ENCODE results near the gene BCL6. TPM values are rescaled to one million over a fixed set of nuclear protein-coding genes. Genes with fewer than 3 reads are reported as not detected.
A peak's percentile ranks its signal among the peaks of the same experiment; 100 is the strongest.

Gene BCL6
- total RNA-seq, result 10 to 100 TPM; 30.4 to 33.4 TPM

DNA sequence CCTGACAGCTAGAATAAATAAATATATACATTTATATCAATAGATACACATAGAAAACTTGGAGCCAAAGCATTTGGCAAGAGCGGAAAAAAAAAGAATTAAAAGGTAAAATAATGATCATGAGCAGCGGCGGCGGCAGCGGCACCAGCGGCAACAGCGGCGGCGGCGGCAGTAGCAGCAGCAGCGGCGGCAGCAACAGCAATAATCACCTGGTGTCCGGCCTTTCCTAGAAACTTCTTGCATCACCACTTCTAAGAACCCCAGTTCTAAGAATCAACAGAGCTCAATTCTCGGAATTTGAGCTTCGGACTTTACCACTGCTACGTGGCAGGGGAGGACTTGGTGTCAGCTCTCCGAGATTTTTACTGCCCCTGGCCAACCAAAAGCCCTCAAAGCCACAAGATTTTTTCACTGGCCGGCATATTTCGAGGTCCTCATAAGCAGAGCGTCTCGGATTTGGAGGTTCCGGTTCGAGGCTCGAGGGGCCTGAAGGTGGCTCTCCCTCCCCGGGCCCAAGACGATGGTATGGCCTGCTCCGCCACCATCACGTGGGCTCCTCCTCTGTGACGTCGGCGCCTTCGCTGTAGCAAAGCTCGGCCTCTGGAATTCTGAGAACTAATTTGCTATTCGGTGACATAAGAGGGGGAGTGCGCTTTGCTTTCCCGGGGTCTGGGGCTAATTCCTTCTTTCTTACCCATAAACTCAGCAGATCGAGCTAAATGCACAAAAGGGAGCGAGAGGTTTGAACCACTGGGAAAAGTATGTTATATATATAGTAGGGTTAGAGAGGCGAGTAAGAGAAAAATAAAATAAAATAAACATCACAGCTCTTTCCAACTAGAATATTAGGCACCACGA is at the start of gene BCL6:
Gene BCL6 (minus strand): TSS at position 268 of the 858 bp plus-strand sequence. CDS start 11,775 bp downstream, outside the sequence.
- Mint-ChIP-seq H3K9me3 (no peaks in the 10 kb centered on the region), H3K27ac (peak within 1 kb of the TSS; percentile 99), H3K36me3 (ENCODE audit: low read depth) (peaks cover 24% of the 10 kb centered on the region), H3K27me3 (no peaks in the 10 kb centered on the region), H3K4me1 (peaks cover 56% of the 10 kb centered on the region), H3K4me3 (peak within 1 kb of the TSS; percentile 89)
- ChIA-PET CTCF (interaction anchor here (0.9 to 5.2 kb wide), 18 partner anchors 9 to 1376 kb away, joined by 3 to 79 read pairs (median 5); partner anchors contain the start of gene RTP4), POLR2A (interaction anchor here (0.6 to 9.2 kb wide), 55 partner anchors 11 to 1451 kb away, joined by 3 to 251 read pairs (median 4); partner anchors contain the start of genes LPP and RPL39L)
- DNase-seq, result peak; percentile 91

DNA sequence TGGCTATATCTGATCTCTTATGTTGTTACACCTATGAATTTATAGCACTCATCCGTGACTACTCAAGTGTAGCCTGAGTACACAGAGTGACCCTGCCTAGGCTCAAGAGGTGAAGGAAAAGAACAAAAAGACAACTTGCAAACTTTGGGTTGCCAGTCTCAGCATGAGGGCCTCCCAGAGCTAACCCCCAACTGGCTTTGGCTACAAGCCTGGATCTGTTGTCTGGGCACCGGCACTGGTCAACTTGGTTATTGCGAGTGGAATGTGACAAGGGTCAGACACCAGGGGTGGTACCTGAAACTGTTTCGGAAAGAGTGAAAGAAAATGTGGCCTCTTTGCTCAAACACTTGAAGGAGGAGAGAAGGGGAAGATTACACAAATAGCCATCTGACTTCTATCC is 49.5 kb upstream of the BCL6 start:
- Mint-ChIP-seq H3K27ac (no peak overlapping the region), H3K36me3 (ENCODE audit: low read depth) (peaks cover 61% of the 10 kb centered on the region), H3K4me3 (no peak overlapping the region), H3K4me1 (peaks cover 44% of the 10 kb centered on the region), H3K9me3 (peaks cover 19% of the 10 kb centered on the region), H3K27me3 (no peaks in the 10 kb centered on the region)
- ChIA-PET POLR2A (no interaction called here), CTCF (interaction anchor here (1.3 kb wide), 1 partner anchor 9 kb away, joined by 3 read pairs; no protein-coding TSS in a partner anchor)
- DNase-seq, result no peak

DNA sequence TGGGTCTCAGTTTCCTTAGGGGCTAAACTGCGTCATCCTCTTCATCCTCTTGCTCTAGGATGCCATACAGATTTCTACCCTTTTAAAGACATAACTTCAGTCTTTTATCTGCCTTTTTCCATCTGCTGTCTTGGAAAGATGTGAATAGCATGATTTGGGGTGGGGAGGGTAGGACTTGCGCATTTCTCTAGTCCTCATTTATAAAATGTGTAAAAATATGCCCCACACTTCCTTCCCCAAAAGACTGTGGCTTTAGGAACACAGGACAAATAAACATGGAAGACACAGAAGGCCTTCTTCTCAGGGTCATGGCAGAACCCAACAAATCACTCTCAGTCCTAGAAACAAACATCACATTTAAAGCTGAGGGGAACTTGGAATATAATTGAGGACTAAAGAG is 48.4 kb upstream of the BCL6 start:
- Mint-ChIP-seq H3K4me1 (peaks cover 39% of the 10 kb centered on the region), H3K27ac (no peak overlapping the region), H3K36me3 (ENCODE audit: low read depth) (peaks cover 64% of the 10 kb centered on the region), H3K9me3 (peaks cover 19% of the 10 kb centered on the region), H3K27me3 (no peaks in the 10 kb centered on the region), H3K4me3 (no peak overlapping the region)
- POLR2A ChIA-PET, result interaction anchor here (0.9 kb wide), 1 partner anchor 10 kb away, joined by 3 read pairs; no protein-coding TSS in a partner anchor
- CTCF ChIA-PET, result no interaction called here
- DNase-seq, result no peak

GRCh38 chr3:187792521-187792920 is 47.3 kb upstream of the BCL6 start:
- DNase-seq, result no peak
- ChIA-PET CTCF (no interaction called here), POLR2A (no interaction called here)
- H3K4me1 Mint-ChIP-seq, result peaks cover 28% of the 10 kb centered on the region
- H3K27ac Mint-ChIP-seq, result no peak overlapping the region
- no peaks in the 10 kb centered on the region for H3K27me3 Mint-ChIP-seq
- H3K9me3 Mint-ChIP-seq, result peaks cover 17% of the 10 kb centered on the region
- H3K4me3 Mint-ChIP-seq, result no peak overlapping the region
- H3K36me3 Mint-ChIP-seq (ENCODE audit: low read depth), result peaks cover 60% of the 10 kb centered on the region

GRCh38 chr3:187789872-187790271 is 44.6 kb upstream of the BCL6 start:
- peaks cover 44% of the 10 kb centered on the region for H3K36me3 Mint-ChIP-seq (ENCODE audit: low read depth)
- DNase-seq, result no peak
- no peaks in the 10 kb centered on the region for H3K27me3 Mint-ChIP-seq
- no peak overlapping the region for H3K4me3 Mint-ChIP-seq
- peaks cover 23% of the 10 kb centered on the region for H3K4me1 Mint-ChIP-seq
- POLR2A ChIA-PET, result no interaction called here
- CTCF ChIA-PET, result no interaction called here
- H3K27ac Mint-ChIP-seq, result no peak overlapping the region
- H3K9me3 Mint-ChIP-seq, result peaks cover 6% of the 10 kb centered on the region

DNA sequence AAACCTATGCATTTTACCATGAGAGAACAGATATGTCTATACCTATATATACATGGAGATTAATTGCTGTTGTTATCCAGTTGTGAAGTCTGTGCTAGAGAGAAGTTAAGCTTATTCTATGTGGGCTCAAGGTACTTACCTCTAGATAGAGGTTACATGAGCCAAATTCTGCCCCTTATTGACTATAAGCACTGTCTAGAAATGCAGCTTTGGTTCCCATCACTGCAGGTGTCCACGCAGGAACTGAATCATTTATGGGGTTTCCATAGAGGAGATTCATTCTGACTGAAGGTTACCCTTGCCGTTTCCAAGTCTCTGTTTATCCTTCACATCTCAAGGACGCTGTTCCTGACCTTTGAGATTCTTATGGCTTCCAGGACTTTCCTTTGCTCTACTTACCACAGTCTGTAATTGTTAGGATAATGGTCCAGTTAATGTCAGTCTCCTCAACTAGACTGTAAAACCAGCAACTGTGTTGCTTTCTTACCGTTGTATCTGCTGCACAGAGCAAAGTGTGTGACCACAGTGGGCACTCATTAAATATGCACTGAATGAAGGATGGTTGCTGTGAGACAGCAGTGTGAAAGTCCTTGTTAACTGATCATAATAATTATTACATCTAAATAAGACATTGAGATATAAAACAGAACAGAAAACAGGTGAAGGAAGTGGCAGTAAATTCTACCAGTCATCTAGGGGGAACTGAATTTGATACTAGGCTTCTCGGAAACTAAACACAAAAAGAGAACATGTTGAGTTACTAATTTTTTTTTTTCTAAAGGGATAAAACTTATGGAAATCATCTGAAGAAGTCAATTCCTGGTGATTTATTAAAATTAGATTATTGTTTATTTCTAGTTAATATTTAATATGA is 44.0 kb upstream of the BCL6 start:
- H3K9me3 Mint-ChIP-seq, result peaks cover 4% of the 10 kb centered on the region
- no peak overlapping the region for H3K27ac Mint-ChIP-seq
- POLR2A ChIA-PET, result interaction anchor here (0.9 to 1.3 kb wide), 5 partner anchors 9 to 20 kb away, joined by 3 to 6 read pairs (median 4); no protein-coding TSS in a partner anchor
- H3K27me3 Mint-ChIP-seq, result no peaks in the 10 kb centered on the region
- peaks cover 22% of the 10 kb centered on the region for H3K4me1 Mint-ChIP-seq
- no peak for DNase-seq
- peaks cover 38% of the 10 kb centered on the region for H3K36me3 Mint-ChIP-seq (ENCODE audit: low read depth)
- CTCF ChIA-PET, result no interaction called here
- H3K4me3 Mint-ChIP-seq, result no peak overlapping the region

- Mint-ChIP-seq H3K36me3 (ENCODE audit: low read depth) (peaks cover 9% of the 10 kb centered on the region), H3K9me3 (peaks cover 3% of the 10 kb centered on the region), H3K4me3 (no peak overlapping the region), H3K27me3 (no peaks in the 10 kb centered on the region), H3K27ac (peak overlapping the region; percentile 24), H3K4me1 (peaks cover 39% of the 10 kb centered on the region)
- DNase-seq, result no peak
- ChIA-PET POLR2A (interaction anchor here (1.6 to 1.9 kb wide), 2 partner anchors 16 to 19 kb away, joined by 5 to 11 read pairs; no protein-coding TSS in a partner anchor), CTCF (no interaction called here)
These were observed 37.8 kb upstream of the BCL6 start for GRCh38 chr3:187783098-187783497.

DNA sequence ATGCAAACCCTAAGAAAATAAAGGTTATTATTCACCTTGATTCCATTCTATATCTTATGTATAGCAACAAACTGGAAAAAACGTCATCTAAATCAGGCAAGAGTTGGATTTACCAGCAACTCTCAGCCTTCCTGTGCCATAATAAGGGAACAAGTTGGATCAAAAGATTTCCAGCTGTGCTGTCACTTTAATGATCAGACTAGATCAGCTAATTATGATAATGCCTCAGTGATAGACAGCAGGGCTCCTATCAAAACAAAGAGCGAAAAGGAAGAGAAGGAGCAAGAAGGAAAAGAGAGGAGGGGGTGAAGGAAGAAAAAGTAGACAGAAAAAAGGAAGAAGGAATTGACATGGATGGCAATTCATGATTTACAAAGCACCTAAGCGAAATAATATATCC is 36.7 kb upstream of the BCL6 start:
- Mint-ChIP-seq H3K27me3 (no peaks in the 10 kb centered on the region), H3K27ac (no peak overlapping the region), H3K9me3 (peaks cover 3% of the 10 kb centered on the region), H3K4me3 (no peak overlapping the region), H3K36me3 (ENCODE audit: low read depth) (peaks cover 9% of the 10 kb centered on the region), H3K4me1 (peaks cover 50% of the 10 kb centered on the region)
- ChIA-PET POLR2A (interaction anchor here (1.9 kb wide), 1 partner anchor 17 kb away, joined by 11 read pairs; no protein-coding TSS in a partner anchor), CTCF (no interaction called here)
- no peak for DNase-seq

GRCh38 chr3:187781001-187781400 is 35.7 kb upstream of the BCL6 start:
- CTCF ChIA-PET, result interaction anchor here (2.6 kb wide), 1 partner anchor 42 kb away, joined by 6 read pairs; no protein-coding TSS in a partner anchor
- POLR2A ChIA-PET, result no interaction called here
- peaks cover 56% of the 10 kb centered on the region for H3K4me1 Mint-ChIP-seq
- no peak overlapping the region for H3K4me3 Mint-ChIP-seq
- no peak for DNase-seq
- H3K36me3 Mint-ChIP-seq (ENCODE audit: low read depth), result peaks cover 10% of the 10 kb centered on the region
- no peaks in the 10 kb centered on the region for H3K27me3 Mint-ChIP-seq
- H3K9me3 Mint-ChIP-seq, result peaks cover 3% of the 10 kb centered on the region
- no peak overlapping the region for H3K27ac Mint-ChIP-seq

GRCh38 chr3:187778726-187779125 is 33.5 kb upstream of the BCL6 start:
- ChIA-PET CTCF (interaction anchor here (2.6 kb wide), 1 partner anchor 39 kb away, joined by 6 read pairs; no protein-coding TSS in a partner anchor), POLR2A (interaction anchor here (1.5 to 3.6 kb wide), 3 partner anchors 20 to 33 kb away, joined by 6 to 41 read pairs (median 6); partner anchors contain the start of gene BCL6)
- H3K27me3 Mint-ChIP-seq, result no peaks in the 10 kb centered on the region
- H3K27ac Mint-ChIP-seq, result peak overlapping the region; percentile 59
- H3K4me3 Mint-ChIP-seq, result no peak overlapping the region
- H3K9me3 Mint-ChIP-seq, result no peaks in the 10 kb centered on the region
- peaks cover 12% of the 10 kb centered on the region for H3K36me3 Mint-ChIP-seq (ENCODE audit: low read depth)
- peaks cover 65% of the 10 kb centered on the region for H3K4me1 Mint-ChIP-seq
- no peak for DNase-seq

- Mint-ChIP-seq H3K4me1 (peaks cover 58% of the 10 kb centered on the region), H3K27ac (peak overlapping the region; percentile 95)
These were observed 32.2 kb upstream of the BCL6 start for GRCh38 chr3:187777331-187777941.

DNA sequence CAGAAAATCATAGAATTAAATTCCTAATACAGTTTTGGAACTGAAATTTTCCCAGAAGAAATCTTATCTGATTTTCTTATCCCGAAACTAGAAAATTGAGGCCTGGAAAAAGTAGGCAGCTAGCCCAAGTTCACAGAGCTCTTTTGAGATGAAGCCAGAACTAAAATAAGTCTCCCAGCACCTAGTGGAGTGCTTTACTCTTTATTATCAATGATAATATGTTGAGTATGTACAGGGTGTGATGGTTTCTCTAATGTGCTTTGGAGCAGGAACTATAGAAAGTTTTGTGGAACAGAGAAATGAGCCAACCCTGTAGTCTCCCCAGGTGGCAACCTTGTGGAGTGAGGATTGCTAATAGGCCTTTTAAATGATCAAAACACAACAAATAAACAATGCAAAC is 30.3 kb upstream of the BCL6 start:
- Mint-ChIP-seq H3K36me3 (ENCODE audit: low read depth) (peaks cover 16% of the 10 kb centered on the region), H3K27me3 (no peaks in the 10 kb centered on the region), H3K4me1 (peaks cover 54% of the 10 kb centered on the region), H3K27ac (no peak overlapping the region), H3K9me3 (no peaks in the 10 kb centered on the region), H3K4me3 (no peak overlapping the region)
- ChIA-PET CTCF (no interaction called here), POLR2A (no interaction called here)
- DNase-seq, result no peak

More at GRCh38 chr3:187777331-187777941, 32.2 kb upstream of the BCL6 start:
- Mint-ChIP-seq H3K27me3 (no peaks in the 10 kb centered on the region), H3K4me3 (peak overlapping the region; percentile 55), H3K36me3 (ENCODE audit: low read depth) (peaks cover 16% of the 10 kb centered on the region), H3K9me3 (no peaks in the 10 kb centered on the region)
- CTCF ChIA-PET, result interaction anchor here (0.7 to 1.9 kb wide), 8 partner anchors 8 to 39 kb away, joined by 3 to 8 read pairs (median 5); partner anchors contain the start of gene BCL6
- POLR2A ChIA-PET, result interaction anchor here (0.7 to 3.6 kb wide), 10 partner anchors 11 to 381 kb away, joined by 3 to 41 read pairs (median 6); partner anchors contain the start of gene BCL6
- DNase-seq, result peak; percentile 75
